Esophagus squamous epithelium (tissue), 5 donors: ENCODE measurements around the gene CTIF. TPM values are rescaled to one million over a fixed set of nuclear protein-coding genes. Genes with fewer than 3 reads are reported as not detected.
A peak's percentile ranks its signal among the peaks of the same experiment; 100 is the strongest.

Source experiments
- DNase-seq: peaks from one replicate; lab custom pipeline; 2025; lab: John Stamatoyannopoulos, UW
- H3K27ac ChIP-seq, 4 donors: fragments of 200-600 bp; sonication (generic); one replicate each; pipeline ENCODE4 v1.5.1; 2016 to 2019; ENCODE audit warnings: mild to moderate bottlenecking in 1 of 4
- H3K27me3 ChIP-seq, 4 donors: fragments of 200-600 bp; sonication (generic); 1 replicate in 3 of 4; 2 replicates in 1 of 4; pipeline versions ENCODE4 v1.5.1 to v1.6.0; 2017 to 2021; ENCODE audit warnings: antibody characterized with exemption in 1 of 4
- H3K36me3 ChIP-seq, 3 donors: fragments of 200-600 bp; sonication (generic); one replicate each; pipeline ENCODE4 v1.5.1; 2016 to 2019
- H3K4me1 ChIP-seq, 3 donors: fragments of 200-600 bp; sonication (generic); one replicate each; pipeline ENCODE4 v1.5.1; 2017 to 2019
- H3K4me3 ChIP-seq, 4 donors: fragments of 200-600 bp; sonication (generic); 1 replicate in 3 of 4; 2 replicates in 1 of 4; pipeline ENCODE4 v1.5.1; 2016 to 2019; ENCODE audit warnings: mild to moderate bottlenecking in 2 of 4, moderate library complexity in 1 of 4
- H3K9me3 ChIP-seq, 3 donors: fragments of 200-600 bp; sonication (generic); one replicate each; pipeline ENCODE4 v1.5.1; 2016 to 2019
- POLR2A ChIP-seq, 4 donors: fragments of 450-650 bp; IDR thresholded peaks; one replicate each; pipeline ENCODE4 v1.6.1; 2017; ENCODE audit warnings: antibody characterized with exemption in 4 of 4, mild to moderate bottlenecking in 4 of 4, moderate library complexity in 3 of 4
- WGBS, 2 donors: methylation state at CpG; one replicate each; pipeline ENCODE4 v1.1.5; 2018; 5-methylcytosine and 5-hydroxymethylcytosine counted together
- intact Hi-C: fragments of 100-400 bp; cut with DNase I; formaldehyde crosslinking; loops from one replicate; pipeline ENCODE4 v1.15.0; 2022
- total RNA-seq, 4 donors: library from RNA; depleted of rRNA; stranded (reverse); fragments of >200 nt; gene quantifications; one replicate each; pipeline ENCODE4 v1.1.0, GENCODE V29; 2016
- TF ChIP-seq, protein P1 (sequence below), 6 experiments: fragments of 450-650 bp in 4 of 6; fragments of 200-600 bp in 2 of 6; sonication (generic) in 2 of 6; IDR thresholded peaks; one replicate each; pipeline ENCODE4 v1.5.1; 2016 to 2019; ENCODE audit warnings: antibody characterized with exemption in 6 of 6, mild to moderate bottlenecking in 4 of 6, moderate library complexity in 4 of 6
- donor health status: DM: yes; HTN: yes; CAD: no.

Gene CTIF
- total RNA-seq, 4 donors from 2014 or later = 4.7 to 24.2 (median 10.2) TPM

- Histone ChIP-seq H3K9me3 (no peaks in the 10 kb centered on the region), H3K27ac (peak overlapping the region in 1 of 4 donors; percentile 25), H3K4me1 (peaks cover 11 to 50% (median 20%) of the 10 kb centered on the region in 3 donors), H3K4me3 (no peak overlapping the region), H3K36me3 (peaks cover 0 to 17% (median 0%) of the 10 kb centered on the region in 3 donors), H3K27me3 (no peaks in the 10 kb centered on the region)
- 77 to 85% methylated on average over 10 to 12 of the region's 16 CpGs for WGBS, 2 donors
- no peak for DNase-seq
- TF ChIP-seq POLR2A (IDR thresholded peaks at IDR 0.05) = no peak
- TF ChIP-seq, protein P1, sequence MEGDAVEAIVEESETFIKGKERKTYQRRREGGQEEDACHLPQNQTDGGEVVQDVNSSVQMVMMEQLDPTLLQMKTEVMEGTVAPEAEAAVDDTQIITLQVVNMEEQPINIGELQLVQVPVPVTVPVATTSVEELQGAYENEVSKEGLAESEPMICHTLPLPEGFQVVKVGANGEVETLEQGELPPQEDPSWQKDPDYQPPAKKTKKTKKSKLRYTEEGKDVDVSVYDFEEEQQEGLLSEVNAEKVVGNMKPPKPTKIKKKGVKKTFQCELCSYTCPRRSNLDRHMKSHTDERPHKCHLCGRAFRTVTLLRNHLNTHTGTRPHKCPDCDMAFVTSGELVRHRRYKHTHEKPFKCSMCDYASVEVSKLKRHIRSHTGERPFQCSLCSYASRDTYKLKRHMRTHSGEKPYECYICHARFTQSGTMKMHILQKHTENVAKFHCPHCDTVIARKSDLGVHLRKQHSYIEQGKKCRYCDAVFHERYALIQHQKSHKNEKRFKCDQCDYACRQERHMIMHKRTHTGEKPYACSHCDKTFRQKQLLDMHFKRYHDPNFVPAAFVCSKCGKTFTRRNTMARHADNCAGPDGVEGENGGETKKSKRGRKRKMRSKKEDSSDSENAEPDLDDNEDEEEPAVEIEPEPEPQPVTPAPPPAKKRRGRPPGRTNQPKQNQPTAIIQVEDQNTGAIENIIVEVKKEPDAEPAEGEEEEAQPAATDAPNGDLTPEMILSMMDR (IDR thresholded peaks at IDR 0.05) = no peak
- intact Hi-C loops = loop anchor here (10.0 kb wide), 3 partner anchors 366 to 566 kb away; no protein-coding TSS in a partner anchor
These were observed 139.6 kb downstream of the CTIF start for GRCh38 chr18:48678237-48679115.

GRCh38 chr18:48679236-48679635 is 140.4 kb downstream of the CTIF start:
- Histone ChIP-seq H3K4me3 (no peak overlapping the region), H3K27ac (peak overlapping the region in 2 of 4 donors; percentile 50 to 70), H3K27me3 (no peaks in the 10 kb centered on the region), H3K4me1 (peaks cover 11 to 50% (median 20%) of the 10 kb centered on the region in 3 donors), H3K36me3 (peaks cover 0 to 17% (median 0%) of the 10 kb centered on the region in 3 donors), H3K9me3 (no peaks in the 10 kb centered on the region)
- TF ChIP-seq, protein P1 (IDR thresholded peaks at IDR 0.05) = no peak
- TF ChIP-seq POLR2A (IDR thresholded peaks at IDR 0.05) = no peak
- DNase-seq = no peak
- WGBS, 2 donors = 67 to 73% methylated on average over 3 of the region's 3 CpGs
- intact Hi-C loops = loop anchor here (10.0 kb wide), 3 partner anchors 366 to 566 kb away; no protein-coding TSS in a partner anchor

DNA sequence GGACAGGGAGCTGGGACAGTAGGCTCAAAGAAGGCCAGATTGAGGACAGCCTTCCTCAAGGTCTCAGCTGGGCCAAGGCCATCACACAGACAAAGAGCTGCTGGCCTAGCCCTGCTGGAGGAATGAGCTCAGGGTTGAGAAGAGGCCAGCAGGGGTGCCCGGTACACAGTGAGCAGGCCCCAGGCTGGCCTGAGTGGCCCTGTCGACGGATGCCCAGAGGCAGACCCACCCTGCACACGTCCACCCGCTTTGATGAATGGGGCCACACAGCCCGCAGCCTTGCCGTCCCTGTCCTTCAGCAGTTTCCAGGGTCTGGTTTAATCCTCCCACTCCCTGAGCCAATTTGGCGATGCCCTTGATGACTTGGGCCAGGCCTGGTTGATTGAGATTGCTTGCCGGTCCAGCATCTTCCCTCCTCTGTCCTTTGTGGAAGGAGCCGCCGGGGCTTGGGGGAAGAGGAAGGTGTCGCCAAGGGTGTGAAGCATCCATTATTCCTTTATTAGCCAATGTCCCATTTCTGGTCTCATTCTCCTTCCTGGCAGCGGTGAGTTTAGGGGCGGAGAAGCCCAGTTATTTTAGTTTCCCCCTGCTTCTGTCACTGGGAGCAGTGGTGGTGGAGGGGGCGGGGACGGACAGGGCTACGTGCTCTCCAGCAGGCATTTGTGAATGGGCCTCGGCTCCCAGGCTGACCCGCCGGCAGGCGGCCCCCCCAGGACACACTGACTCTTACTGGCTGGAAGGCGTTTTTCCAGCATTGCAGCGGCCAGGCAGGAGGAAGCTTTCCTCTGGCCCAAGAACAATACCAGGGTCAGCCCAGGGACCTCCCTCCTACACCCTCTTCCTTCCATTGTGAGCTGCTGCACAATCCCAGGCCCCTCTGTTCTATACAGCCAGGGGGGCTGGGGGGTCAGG is 141.8 kb downstream of the CTIF start:
- TF ChIP-seq, protein P1 (IDR thresholded peaks at IDR 0.05) = no peak
- TF ChIP-seq POLR2A (IDR thresholded peaks at IDR 0.05) = no peak
- Histone ChIP-seq H3K36me3 (peaks cover 0 to 12% (median 0%) of the 10 kb centered on the region in 3 donors), H3K27ac (peak overlapping the region; percentile 27 to 82 (median 60)), H3K4me1 (peaks cover 5 to 43% (median 17%) of the 10 kb centered on the region in 3 donors), H3K27me3 (no peaks in the 10 kb centered on the region), H3K4me3 (no peak overlapping the region), H3K9me3 (no peaks in the 10 kb centered on the region)
- WGBS, 2 donors = 64 to 82% methylated on average over 3 to 10 of the region's 23 CpGs
- intact Hi-C loops = no loop called here
- no peak for DNase-seq

- Histone ChIP-seq H3K27ac (no peak overlapping the region), H3K9me3 (no peaks in the 10 kb centered on the region), H3K4me3 (no peak overlapping the region), H3K27me3 (no peaks in the 10 kb centered on the region), H3K36me3 (peaks cover 0 to 12% (median 0%) of the 10 kb centered on the region in 3 donors), H3K4me1 (peaks cover 0 to 30% (median 8%) of the 10 kb centered on the region in 3 donors)
- WGBS, 2 donors = 90 to 100% methylated on average over 2 to 5 of the region's 13 CpGs
- TF ChIP-seq, protein P1 (IDR thresholded peaks at IDR 0.05) = no peak
- TF ChIP-seq POLR2A (IDR thresholded peaks at IDR 0.05) = no peak
- no peak for DNase-seq
- intact Hi-C loops = no loop called here
These were observed 143.9 kb downstream of the CTIF start for GRCh38 chr18:48682768-48683167.
